ENCODE measurements around the gene CLGN. TPM values are rescaled to one million over a fixed set of nuclear protein-coding genes. Genes with fewer than 3 reads are reported as not detected.

Gene CLGN
- total RNA-seq, 1 donor from 2014 or later = 37.8 TPM

DNA sequence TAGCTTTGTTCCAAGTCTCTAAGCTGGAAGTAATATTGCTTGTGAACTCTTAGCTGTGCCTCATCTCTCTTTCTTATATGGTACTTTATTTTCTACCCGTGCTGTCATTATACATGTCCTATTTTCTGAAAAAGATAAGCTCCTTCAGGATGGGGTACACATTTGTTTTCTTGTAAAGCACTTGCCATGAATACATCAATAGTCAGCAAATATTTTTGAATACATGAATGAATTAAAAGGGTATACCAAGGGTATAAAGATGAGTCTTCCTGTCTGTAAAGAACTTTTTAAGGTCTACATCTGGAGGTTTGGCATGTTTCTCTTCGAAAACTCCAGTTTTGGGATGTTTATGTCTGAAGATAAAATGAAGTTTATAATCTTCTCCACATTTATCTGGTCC is 27.3 kb downstream of the CLGN start:
- Histone ChIP-seq H3K4me2 (no peak overlapping the region), H3K36me3 (no peaks in the 10 kb centered on the region), H3K9me3 (ENCODE audit: low read depth) (no peaks in the 10 kb centered on the region), H3K4me1 (no peaks in the 10 kb centered on the region), H4K20me1 (ENCODE audit: low read depth) (no peaks in the 10 kb centered on the region), H3K9ac (no peak overlapping the region), H3K4me3 (no peak overlapping the region), H3K79me2 (ENCODE audit: low read depth) (no peaks in the 10 kb centered on the region), H3F3A (ENCODE audit: low read depth) (no peaks in the 10 kb centered on the region), H3K27me3 (no peaks in the 10 kb centered on the region), H3K27ac (no peak overlapping the region), H2AFZ (replicated peaks) (no peak overlapping the region)
- Mint-ChIP-seq H3K36me3 (peaks cover 3% of the 10 kb centered on the region), H3K9me3 (no peaks in the 10 kb centered on the region), H3K27ac (no peak overlapping the region), H3K27me3 (ENCODE audit: insufficient read depth, low read depth) (no peaks in the 10 kb centered on the region), H3K4me3 (no peak overlapping the region), H3K4me1 (no peaks in the 10 kb centered on the region)
- TF ChIP-seq EZH2 (IDR thresholded peaks at IDR 0.05) (no peak), EZH2phosphoT487 (IDR thresholded peaks at IDR 0.05) (no peak)
- TF ChIP-seq, protein P1, sequence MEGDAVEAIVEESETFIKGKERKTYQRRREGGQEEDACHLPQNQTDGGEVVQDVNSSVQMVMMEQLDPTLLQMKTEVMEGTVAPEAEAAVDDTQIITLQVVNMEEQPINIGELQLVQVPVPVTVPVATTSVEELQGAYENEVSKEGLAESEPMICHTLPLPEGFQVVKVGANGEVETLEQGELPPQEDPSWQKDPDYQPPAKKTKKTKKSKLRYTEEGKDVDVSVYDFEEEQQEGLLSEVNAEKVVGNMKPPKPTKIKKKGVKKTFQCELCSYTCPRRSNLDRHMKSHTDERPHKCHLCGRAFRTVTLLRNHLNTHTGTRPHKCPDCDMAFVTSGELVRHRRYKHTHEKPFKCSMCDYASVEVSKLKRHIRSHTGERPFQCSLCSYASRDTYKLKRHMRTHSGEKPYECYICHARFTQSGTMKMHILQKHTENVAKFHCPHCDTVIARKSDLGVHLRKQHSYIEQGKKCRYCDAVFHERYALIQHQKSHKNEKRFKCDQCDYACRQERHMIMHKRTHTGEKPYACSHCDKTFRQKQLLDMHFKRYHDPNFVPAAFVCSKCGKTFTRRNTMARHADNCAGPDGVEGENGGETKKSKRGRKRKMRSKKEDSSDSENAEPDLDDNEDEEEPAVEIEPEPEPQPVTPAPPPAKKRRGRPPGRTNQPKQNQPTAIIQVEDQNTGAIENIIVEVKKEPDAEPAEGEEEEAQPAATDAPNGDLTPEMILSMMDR (IDR thresholded peaks at IDR 0.05) = no peak
- DNase-seq (ENCODE audit: low spot score) = no peak

DNA sequence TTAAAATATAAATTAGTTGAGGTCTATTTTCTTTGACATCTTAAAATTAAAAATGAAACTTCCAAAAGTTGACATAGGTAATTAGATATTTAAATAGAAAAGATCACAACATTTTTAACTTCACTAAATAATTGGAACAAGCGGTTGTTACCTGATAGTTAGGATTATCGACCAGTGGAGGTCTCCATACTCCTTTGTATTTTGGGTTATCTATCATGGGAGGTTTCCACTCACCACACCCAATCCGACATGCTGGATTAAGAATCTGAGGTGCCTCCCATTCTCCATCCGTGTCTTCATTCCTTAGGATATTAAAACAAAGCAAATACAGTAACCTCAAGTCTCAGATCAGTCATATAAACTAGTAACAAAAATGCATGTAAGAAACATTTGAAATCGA is 31.8 kb downstream of the CLGN start:
- Histone ChIP-seq H3K27me3 (no peaks in the 10 kb centered on the region), H3K4me1 (no peaks in the 10 kb centered on the region), H4K20me1 (ENCODE audit: low read depth) (no peaks in the 10 kb centered on the region), H2AFZ (replicated peaks) (no peak overlapping the region), H3K9me3 (ENCODE audit: low read depth) (no peaks in the 10 kb centered on the region), H3K4me2 (no peak overlapping the region), H3K79me2 (ENCODE audit: low read depth) (no peaks in the 10 kb centered on the region), H3K9ac (no peak overlapping the region), H3K36me3 (peaks cover 5% of the 10 kb centered on the region), H3K4me3 (no peak overlapping the region), H3F3A (ENCODE audit: low read depth) (no peaks in the 10 kb centered on the region), H3K27ac (no peak overlapping the region)
- no peak overlapping the region for H3K4me3 Mint-ChIP-seq
- TF ChIP-seq EZH2 (IDR thresholded peaks at IDR 0.05) (no peak), EZH2phosphoT487 (IDR thresholded peaks at IDR 0.05) (no peak)
- TF ChIP-seq, protein P1 (IDR thresholded peaks at IDR 0.05) = no peak
- DNase-seq (ENCODE audit: low spot score) = no peak
- no peak overlapping the region for H3K27ac Mint-ChIP-seq
- H3K9me3 Mint-ChIP-seq = no peaks in the 10 kb centered on the region
- peaks cover 3% of the 10 kb centered on the region for H3K36me3 Mint-ChIP-seq
- H3K4me1 Mint-ChIP-seq = no peaks in the 10 kb centered on the region
- H3K27me3 Mint-ChIP-seq (ENCODE audit: insufficient read depth, low read depth) = no peaks in the 10 kb centered on the region

DNA sequence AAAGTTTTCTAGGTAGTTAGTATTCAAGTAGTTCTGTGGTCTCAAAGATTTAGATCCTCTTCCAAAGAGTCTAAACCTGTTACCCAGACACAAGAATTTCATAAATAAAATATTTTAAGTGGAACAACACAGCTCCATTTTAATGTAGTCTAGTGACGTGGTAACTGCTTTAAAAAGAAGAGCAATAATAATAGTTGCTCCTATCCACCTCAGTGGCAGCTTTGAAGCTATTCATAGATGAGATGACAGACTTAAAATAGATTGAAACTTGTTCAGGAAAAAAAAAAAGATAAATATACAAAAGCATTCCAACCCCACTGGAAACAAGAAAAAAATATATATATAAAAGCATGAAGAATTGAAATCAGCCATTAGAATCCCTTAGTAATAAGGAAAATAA is 39.4 kb downstream of the CLGN start:
- Mint-ChIP-seq H3K36me3 (peaks cover 4% of the 10 kb centered on the region), H3K4me3 (no peak overlapping the region), H3K27ac (no peak overlapping the region), H3K4me1 (no peaks in the 10 kb centered on the region), H3K9me3 (no peaks in the 10 kb centered on the region), H3K27me3 (ENCODE audit: insufficient read depth, low read depth) (no peaks in the 10 kb centered on the region)
- Histone ChIP-seq H3K27me3 (no peaks in the 10 kb centered on the region), H3F3A (ENCODE audit: low read depth) (peaks cover 9% of the 10 kb centered on the region), H3K79me2 (ENCODE audit: low read depth) (no peaks in the 10 kb centered on the region), H3K9ac (no peak overlapping the region), H3K9me3 (ENCODE audit: low read depth) (no peaks in the 10 kb centered on the region), H3K4me2 (no peak overlapping the region), H3K4me3 (no peak overlapping the region), H2AFZ (replicated peaks) (no peak overlapping the region), H4K20me1 (ENCODE audit: low read depth) (no peaks in the 10 kb centered on the region), H3K4me1 (peaks cover 10% of the 10 kb centered on the region), H3K27ac (no peak overlapping the region), H3K36me3 (no peaks in the 10 kb centered on the region)
- no peak for TF ChIP-seq EZH2phosphoT487 (IDR thresholded peaks at IDR 0.05)
- TF ChIP-seq EZH2 (IDR thresholded peaks at IDR 0.05) = no peak
- TF ChIP-seq, protein P1 (IDR thresholded peaks at IDR 0.05) = no peak
- no peak for DNase-seq (ENCODE audit: low spot score)
